Stimulated activated CD4-positive, alpha-beta T cell treated with anti-CD3 and anti-CD28 coated beads, Interleukin-15, amount 100 ng/mL, for 24 hours (primary cell): ENCODE results near the gene SLC25A22.

ENCODE experiments used
- DNase-seq: peaks from one replicate; pipeline ENCODE4 v3.0.0-alpha.2; 2020

Gene SLC25A22

GRCh38 chr11:769887-770641 is 28.0 kb downstream of the SLC25A22 start:
- DNase-seq, result no peak

- DNase-seq, result no peak
Measured at GRCh38 chr11:767238-767637, 30.8 kb downstream of the SLC25A22 start.

GRCh38 chr11:766936-767210 is 31.2 kb downstream of the SLC25A22 start:
- DNase-seq, result no peak

DNA sequence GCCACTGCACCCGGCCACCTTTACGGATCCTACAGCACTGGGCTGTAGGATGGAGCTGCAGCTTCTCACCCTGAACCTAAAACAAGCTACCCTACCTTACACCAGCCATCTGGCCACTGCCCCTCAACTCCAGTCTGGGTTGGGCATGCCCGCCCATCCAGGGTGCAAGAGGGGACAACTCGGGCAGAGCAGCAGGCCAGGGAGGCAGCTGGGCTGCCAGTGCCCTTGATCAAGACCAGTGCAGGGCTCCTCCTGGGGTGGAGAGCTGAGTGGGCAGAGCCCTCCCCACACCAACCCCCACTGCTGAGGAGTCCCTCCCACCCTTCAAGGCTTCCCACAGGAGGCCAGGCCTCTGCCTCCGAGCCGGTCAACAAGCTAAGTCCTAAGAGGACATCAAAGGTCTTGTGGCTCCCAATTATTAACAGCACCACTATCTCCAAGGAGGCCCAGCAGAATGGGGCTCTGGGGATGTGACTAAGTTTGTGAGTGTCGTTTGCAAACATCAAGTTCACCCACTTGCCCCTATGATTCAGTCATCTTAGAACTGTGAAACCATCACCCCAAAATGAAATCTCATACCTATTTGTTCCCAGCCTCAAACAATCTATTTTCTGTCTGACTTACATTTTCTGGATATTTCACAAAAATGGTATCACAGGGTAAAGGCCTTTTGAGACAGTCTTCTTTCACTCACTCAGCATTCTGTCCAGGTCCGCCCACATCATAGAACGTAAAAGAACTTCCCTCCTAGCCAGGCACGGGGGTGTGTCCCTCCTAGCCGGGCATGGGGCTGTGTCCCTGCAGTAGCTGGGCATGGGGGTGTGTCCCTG is 31.8 kb downstream of the SLC25A22 start:
- no peak for DNase-seq

GRCh38 chr11:765802-766091 is 32.3 kb downstream of the SLC25A22 start:
- DNase-seq, result no peak

DNA sequence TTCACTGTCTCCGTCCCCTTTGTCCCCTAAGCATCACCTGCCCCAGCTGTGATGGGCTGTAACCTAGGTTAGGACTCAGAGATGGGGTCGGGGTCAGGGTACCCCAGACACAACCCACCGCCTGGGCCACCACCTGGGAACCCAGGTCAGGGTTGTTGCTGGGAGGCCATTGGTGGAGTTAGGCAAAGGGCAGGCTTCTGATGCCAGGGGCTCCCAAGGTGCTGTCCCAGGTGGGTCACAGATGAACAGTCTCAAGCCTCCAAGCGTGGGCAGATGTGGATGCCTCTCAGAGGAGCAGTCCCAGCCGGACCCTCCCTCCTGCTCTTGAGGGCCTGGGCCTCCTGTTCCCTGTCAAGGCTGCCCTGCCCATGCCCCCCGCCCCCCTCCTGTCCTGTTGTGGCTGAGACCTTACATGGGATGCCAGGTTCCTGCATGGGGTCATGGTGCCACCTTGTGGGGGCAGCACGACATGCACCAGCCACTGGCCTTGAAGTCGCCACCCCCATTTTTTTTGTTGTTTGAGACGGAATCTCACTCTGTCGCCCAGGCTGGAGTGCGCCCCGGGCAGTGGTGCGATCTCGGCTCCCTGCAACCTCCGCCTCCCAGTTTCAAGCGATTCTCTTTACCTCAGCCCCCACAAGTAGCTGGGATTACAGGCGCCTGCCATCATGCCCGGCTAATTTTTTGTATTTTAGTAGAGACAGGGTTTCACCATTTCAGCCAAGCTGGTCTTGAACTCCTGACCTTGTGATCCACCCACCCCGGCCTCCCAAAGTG is 32.9 kb downstream of the SLC25A22 start:
- DNase-seq, result peak; percentile 70

DNA sequence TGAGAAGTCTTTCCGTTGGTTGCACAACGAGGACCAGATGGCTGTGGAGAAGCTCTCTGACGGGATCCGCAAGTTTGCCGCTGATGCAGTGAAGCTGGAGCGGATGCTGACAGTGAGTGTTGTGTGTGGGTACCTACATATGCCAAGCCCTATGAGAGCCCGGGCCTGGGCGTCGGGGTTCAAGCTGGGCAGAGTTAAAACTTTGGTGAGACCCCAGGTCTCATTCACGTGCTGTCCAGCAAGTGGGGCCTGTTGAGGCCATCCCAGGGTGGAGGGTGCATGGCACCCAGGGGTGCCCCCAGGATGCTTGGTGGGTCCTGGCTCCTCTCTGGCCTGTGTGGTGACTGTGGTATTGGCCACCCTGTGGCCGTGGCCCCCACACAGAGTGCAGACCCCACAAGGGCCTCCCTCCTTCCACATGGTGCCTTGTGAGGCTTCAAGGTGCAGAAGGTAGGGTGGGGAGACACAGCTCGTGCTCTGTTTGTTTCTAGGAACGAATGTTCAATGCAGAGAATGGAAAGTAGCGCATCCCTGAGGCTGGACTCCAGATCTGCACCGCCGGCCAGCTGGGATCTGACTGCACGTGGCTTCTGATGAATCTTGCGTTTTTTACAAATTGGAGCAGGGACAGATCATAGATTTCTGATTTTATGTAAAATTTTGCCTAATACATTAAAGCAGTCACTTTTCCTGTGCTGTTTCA is 33.6 kb downstream of the SLC25A22 start:
- no peak for DNase-seq

DNA sequence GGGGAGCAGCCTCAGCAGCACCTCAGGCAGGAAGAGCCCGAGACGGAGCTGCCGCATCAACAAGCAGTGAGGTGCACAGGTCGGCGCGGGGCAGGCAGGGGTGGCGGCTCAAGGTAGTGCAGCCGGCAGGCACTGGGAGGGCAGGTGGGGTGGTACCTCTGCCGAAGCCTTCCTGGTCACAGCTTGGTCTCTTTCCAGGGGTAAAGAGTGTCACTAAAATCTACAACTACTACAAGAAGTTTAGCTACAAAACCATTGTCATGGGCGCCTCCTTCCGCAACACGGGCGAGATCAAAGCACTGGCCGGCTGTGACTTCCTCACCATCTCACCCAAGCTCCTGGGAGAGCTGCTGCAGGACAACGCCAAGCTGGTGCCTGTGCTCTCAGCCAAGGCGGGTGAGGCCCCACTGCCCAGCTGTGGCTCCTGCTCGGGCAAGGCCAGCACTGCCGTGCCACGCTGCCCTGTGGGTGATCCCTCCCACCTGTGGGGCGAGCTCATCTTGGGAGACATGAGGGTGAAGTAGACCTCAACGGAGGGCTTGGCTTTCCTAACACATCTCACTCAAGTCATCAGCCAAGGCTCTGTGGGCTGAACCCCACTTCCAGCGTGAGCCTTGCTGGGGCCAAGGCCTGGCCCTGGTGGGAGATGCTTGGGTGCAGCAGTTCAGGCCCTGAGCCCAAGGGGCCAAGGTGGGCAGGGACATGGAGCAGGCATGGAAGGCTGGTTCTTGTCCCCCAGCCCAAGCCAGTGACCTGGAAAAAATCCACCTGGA is 34.3 kb downstream of the SLC25A22 start:
- no peak for DNase-seq

- no peak for DNase-seq
Measured at GRCh38 chr11:763073-763463, 35.0 kb downstream of the SLC25A22 start.

DNA sequence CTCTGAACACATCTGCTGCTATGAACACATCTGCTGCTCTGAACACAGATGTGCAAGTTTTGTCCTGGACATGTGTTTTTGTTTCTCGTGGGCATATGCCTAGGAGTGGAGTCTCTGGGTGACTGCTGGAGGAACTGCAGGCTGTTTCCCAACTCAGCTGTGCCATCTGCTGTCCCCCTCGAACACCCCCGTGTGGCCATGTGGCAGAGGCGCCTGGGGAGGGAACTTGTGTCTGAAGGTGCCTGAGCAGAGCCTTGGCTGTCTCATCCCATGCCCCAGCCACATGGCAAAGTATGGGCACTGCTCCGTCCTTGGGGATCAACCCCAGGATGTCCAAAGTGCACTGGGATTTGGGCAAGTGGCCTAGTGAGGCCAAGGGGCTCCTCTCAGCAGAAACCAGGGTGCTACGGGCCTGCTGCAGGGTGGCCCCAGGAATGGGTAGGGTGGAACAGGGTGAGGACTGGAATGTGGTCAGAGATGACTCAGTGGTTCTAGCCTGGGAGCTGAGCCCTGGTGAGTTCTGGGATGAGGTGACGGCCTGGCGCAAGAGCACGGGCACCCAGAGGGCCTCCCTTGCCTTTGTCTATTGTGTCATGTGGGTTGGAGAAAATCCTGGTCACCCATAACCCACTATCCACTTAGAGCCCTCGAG is 35.5 kb downstream of the SLC25A22 start:
- DNase-seq, result no peak

DNA sequence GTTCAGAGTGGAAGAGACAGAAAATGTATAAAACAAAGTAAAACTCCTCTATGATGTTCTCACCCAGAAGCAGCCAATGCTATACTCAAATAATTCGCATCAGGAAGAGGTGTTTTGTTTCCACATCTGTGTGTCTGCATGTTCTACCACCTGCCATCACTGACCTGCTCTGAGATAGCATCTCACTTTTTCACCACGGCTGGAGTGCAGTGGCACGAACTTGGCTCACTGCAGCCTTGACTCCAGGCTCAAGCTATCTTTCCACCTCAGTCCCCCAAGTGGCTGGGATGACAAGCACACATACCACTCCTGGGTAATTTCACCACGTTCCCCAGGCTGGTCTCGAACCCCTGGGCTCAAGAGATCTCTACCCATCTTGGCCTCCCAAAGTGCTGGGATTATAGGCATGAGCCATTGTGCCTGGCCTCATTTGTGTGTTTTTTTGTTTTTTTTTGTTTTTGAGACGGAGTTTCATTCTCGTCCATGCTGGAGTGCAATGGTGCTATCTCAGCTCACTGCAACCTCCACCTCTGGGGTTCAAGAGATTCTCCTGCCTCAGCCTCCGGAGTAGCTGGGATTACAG is 36.5 kb downstream of the SLC25A22 start:
- DNase-seq, result no peak

- DNase-seq, result no peak
Measured at GRCh38 chr11:760236-760635, 37.8 kb downstream of the SLC25A22 start.

GRCh38 chr11:749731-750130 is 48.4 kb downstream of the SLC25A22 start:
- no peak for DNase-seq

GRCh38 chr11:748007-748359 is 50.1 kb downstream of the SLC25A22 start:
- no peak for DNase-seq

DNA sequence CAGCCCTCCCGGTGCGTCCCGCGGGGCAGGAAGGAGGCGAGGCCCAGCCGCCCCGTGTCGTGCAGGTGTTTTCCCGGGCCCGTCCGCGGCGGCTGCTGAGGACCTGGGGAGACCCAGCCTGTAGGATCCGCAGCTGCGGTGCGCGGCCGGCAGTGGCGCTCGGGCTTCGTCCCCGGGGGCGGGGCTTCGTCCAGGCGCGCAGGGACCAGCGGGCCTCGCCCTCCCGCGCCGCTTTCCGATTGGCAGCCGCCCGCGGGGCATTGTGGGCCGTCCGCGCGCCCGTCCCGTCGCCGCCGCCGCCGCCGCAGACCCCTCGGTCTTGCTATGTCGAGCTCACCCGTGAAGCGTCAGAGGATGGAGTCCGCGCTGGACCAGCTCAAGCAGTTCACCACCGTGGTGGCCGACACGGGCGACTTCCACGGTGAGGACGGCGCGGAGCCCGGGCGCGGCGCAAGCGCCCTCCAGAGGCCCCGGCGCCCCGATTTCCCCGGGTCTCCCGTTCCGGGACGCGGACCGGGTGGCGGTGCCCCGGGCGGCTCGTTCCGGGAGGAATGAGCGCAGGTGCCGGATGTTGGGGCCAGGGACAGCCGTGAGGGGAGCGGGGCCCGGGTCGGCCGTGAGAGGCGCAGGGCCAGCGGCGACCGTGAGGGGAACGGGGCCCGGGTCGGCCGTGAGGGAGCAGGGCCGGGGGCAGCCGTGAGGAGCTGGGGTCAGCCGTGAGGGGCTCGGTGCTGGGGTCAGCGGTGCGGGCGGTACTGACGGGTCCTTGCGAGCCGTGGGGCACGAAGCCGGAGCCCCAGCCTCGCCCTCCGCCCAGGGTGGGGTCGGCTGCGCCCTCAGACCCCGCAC is 50.7 kb downstream of the SLC25A22 start, which contains the start of gene TALDO1:
TALDO1 (plus strand) TSS at position 307 of the 849 bp plus-strand sequence; CDS start at position 325, 18 bp downstream.
- peak; percentile 95 for DNase-seq

DNA sequence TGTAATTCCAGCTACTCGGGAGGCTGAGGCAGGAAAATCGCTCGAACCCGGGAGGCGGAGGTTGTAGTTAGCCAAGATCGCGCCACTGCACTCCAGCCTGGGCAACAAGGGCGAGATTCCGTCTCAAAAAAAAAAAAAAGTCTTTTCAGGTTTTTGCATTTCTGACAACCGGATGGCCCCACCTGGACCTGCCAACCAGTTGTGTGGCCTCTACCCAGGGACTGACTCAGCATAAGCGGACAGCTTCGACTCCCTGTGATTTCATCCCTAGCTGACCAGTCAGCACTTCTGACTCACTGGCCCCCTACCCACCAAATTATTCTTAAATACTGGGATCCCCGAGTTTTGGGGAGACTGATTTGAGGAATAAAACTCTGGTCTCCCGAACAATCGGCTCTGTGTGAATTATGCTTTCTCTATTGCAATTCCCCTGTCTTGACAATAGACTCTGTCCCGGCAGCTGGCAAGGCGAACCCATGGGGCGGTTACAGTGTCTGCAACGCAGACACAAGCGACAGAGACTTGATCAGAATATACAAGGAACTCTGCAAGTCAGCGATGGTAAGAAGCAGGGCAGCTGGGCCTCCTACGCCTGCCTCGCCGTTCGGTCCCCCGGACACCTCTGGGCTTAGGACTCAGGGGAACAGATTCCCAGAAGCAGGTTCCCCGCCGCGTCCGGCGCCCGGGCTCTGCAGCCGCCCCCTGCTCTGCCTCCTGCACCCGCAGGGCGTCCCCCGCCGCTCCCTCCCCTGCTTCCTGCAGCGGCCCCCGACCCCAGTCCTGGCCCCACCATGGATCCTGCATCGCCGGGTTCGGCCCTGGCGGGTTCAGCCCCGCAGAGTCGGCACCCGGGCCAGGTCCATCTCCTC is 51.6 kb downstream of the SLC25A22 start:
- DNase-seq, result no peak

DNA sequence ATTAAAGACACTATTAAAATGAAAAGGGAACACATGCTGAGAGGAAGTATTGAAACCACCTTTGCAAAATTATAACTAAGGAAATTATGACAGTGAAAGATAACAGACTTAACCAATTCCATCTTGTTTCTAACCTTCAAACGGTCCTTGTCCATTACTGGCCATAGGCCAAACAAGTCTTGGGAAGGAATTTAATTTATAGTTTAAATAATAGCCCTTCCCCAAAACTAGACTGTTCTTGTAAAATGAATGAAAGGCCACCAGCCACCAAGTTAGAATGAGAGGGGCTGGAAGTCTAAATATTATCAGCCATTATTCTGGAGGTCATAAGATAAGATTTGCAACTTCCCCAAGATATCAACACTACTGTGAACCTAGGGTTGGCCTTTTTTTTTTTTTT is 52.7 kb downstream of the SLC25A22 start:
- DNase-seq, result no peak

DNA sequence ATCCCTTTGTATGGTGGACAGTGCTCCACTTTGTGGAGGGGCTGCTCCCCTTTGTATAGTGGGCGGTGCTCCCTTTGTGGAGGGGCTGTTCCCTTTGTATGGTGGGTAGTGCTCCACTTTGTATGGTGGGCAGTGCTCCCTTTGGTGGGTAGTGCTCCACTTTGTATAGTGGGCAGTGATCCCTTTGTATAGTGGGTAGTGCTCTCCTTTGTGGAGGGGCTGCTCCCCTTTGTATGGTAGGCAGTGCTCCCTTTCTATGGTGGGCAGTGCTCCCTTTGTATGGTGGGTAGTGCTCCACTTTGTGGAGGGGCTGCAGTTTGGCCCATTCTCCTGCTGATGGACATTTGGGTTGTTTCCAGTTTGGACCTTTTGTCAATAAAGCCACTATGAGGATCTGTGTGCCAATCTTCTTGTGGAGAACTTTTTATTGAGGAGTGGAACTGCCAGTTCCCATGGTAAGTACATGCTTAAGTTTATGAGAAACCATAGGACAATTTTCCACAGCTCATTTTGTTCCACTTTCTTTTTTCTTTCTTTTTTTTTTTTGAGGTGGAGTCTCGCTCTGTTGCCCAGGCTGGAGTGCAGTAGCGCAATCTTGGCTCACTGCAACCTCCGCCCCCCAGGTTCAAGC is 55.4 kb downstream of the SLC25A22 start:
- DNase-seq, result no peak

DNA sequence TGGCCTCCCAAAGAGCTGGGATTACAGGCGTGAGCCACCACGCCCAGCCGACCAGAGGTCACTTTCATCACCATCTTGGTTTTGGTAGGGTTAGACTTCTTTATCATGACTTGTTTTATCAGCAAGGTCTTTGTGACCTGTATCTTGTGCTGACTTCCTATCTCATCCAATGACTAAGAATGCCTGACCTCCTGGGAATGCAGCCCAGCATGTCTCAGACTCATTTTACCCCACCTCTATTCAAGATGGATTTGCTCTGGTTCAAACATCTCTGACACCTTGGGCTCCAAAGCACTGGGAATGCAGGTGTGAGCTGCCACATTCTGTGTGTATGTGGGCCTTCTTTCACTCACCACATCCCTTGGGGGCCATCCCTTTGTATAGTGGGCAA is 55.9 kb downstream of the SLC25A22 start:
- DNase-seq, result no peak
